ENCODE results near the gene DPYSL5.

DPYSL5 gene

GRCh38 chr2:26971911-26972786, 124.2 kb downstream of the DPYSL5 start:
- H4K20me1 ChIP-seq (ENCODE audit: insufficient read depth, low read length) = no peaks in the 10 kb centered on the region
- H3K9ac ChIP-seq (ENCODE audit: low read length) = no peak overlapping the region
- H3K27ac ChIP-seq (ENCODE audit: low read length) = no peak overlapping the region
- H3K4me1 ChIP-seq (ENCODE audit: low read length) = peaks cover 7% of the 10 kb centered on the region
- H2AFZ ChIP-seq (ENCODE audit: low read depth, low read length) = no peak overlapping the region
- H3K9me3 ChIP-seq (ENCODE audit: insufficient read depth, low read length) = no peaks in the 10 kb centered on the region
- H3K4me2 ChIP-seq (ENCODE audit: low read length) = no peak overlapping the region
- no peak overlapping the region for H3K4me3 ChIP-seq (ENCODE audit: low read length)
- H3K79me2 ChIP-seq (ENCODE audit: low read length) = no peaks in the 10 kb centered on the region
- TF ChIP-seq, protein P1, sequence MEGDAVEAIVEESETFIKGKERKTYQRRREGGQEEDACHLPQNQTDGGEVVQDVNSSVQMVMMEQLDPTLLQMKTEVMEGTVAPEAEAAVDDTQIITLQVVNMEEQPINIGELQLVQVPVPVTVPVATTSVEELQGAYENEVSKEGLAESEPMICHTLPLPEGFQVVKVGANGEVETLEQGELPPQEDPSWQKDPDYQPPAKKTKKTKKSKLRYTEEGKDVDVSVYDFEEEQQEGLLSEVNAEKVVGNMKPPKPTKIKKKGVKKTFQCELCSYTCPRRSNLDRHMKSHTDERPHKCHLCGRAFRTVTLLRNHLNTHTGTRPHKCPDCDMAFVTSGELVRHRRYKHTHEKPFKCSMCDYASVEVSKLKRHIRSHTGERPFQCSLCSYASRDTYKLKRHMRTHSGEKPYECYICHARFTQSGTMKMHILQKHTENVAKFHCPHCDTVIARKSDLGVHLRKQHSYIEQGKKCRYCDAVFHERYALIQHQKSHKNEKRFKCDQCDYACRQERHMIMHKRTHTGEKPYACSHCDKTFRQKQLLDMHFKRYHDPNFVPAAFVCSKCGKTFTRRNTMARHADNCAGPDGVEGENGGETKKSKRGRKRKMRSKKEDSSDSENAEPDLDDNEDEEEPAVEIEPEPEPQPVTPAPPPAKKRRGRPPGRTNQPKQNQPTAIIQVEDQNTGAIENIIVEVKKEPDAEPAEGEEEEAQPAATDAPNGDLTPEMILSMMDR (IDR thresholded peaks at IDR 0.05; ENCODE audit: low read depth, low read length) = no peak
- TF ChIP-seq EZH2phosphoT487 (IDR thresholded peaks at IDR 0.05; ENCODE audit: low read depth) = no peak
- H3K36me3 ChIP-seq (replicated peaks; ENCODE audit: low read depth, low read length) = no peaks in the 10 kb centered on the region
- H3K27me3 ChIP-seq (ENCODE audit: low read depth, low read length) = peaks cover 26% of the 10 kb centered on the region

GRCh38 chr2:26974352-26974751, 126.4 kb downstream of the DPYSL5 start:
- H3K79me2 ChIP-seq (ENCODE audit: low read length) = no peaks in the 10 kb centered on the region
- H3K27ac ChIP-seq (ENCODE audit: low read length) = no peak overlapping the region
- no peak overlapping the region for H3K4me3 ChIP-seq (ENCODE audit: low read length)
- TF ChIP-seq, protein P1 (IDR thresholded peaks at IDR 0.05; ENCODE audit: low read depth, low read length) = no peak
- TF ChIP-seq EZH2phosphoT487 (IDR thresholded peaks at IDR 0.05; ENCODE audit: low read depth) = no peak
- H3K4me2 ChIP-seq (ENCODE audit: low read length) = no peak overlapping the region
- H3K27me3 ChIP-seq (ENCODE audit: low read depth, low read length) = peaks cover 11% of the 10 kb centered on the region
- H4K20me1 ChIP-seq (ENCODE audit: insufficient read depth, low read length) = no peaks in the 10 kb centered on the region
- H3K4me1 ChIP-seq (ENCODE audit: low read length) = peaks cover 7% of the 10 kb centered on the region
- no peak overlapping the region for H3K9ac ChIP-seq (ENCODE audit: low read length)
- no peaks in the 10 kb centered on the region for H3K9me3 ChIP-seq (ENCODE audit: insufficient read depth, low read length)
- no peaks in the 10 kb centered on the region for H3K36me3 ChIP-seq (replicated peaks; ENCODE audit: low read depth, low read length)
- no peak overlapping the region for H2AFZ ChIP-seq (ENCODE audit: low read depth, low read length)

DNA sequence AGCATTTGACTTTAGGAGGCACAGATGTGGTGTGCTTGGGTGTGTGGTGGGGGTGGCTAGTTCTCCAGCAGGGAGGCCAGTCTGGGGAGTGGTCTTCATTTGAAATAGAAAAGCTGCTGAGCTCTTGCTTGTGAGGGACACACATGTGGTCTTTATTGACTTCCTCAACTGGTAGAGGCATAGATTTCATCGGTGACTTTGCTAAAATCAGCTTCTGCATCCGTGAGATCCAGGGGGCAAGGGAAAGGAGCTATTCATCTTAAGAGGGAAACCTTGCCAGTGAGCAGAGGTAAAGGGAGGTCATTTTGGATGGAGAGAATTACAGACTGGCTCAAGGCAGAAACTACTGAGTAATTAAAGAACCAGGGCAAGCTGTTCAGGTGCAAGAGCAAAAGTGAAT, 127.2 kb downstream of the DPYSL5 start:
- Histone ChIP-seq H3K36me3 (replicated peaks; ENCODE audit: low read depth, low read length) (no peaks in the 10 kb centered on the region), H3K27me3 (ENCODE audit: low read depth, low read length) (peaks cover 10% of the 10 kb centered on the region; the same call in 1 of the 2 replicates), H3K9me3 (ENCODE audit: insufficient read depth, low read length) (no peaks in the 10 kb centered on the region), H3K4me1 (ENCODE audit: low read length) (peaks cover 5% of the 10 kb centered on the region), H3K4me3 (ENCODE audit: low read length) (no peak overlapping the region), H3K27ac (ENCODE audit: low read length) (no peak overlapping the region), H4K20me1 (ENCODE audit: insufficient read depth, low read length) (no peaks in the 10 kb centered on the region), H2AFZ (ENCODE audit: low read depth, low read length) (no peak overlapping the region), H3K79me2 (ENCODE audit: low read length) (no peaks in the 10 kb centered on the region), H3K9ac (ENCODE audit: low read length) (no peak overlapping the region), H3K4me2 (ENCODE audit: low read length) (no peak overlapping the region)
- TF ChIP-seq, protein P1 (IDR thresholded peaks at IDR 0.05; ENCODE audit: low read depth, low read length) = no peak
- no peak for TF ChIP-seq EZH2phosphoT487 (IDR thresholded peaks at IDR 0.05; ENCODE audit: low read depth)

- Histone ChIP-seq H3K27me3 (ENCODE audit: low read depth, low read length) (peaks cover 10% of the 10 kb centered on the region; the same call in 1 of the 2 replicates), H3K27ac (ENCODE audit: low read length) (no peak overlapping the region), H2AFZ (ENCODE audit: low read depth, low read length) (no peak overlapping the region), H3K4me3 (ENCODE audit: low read length) (no peak overlapping the region), H3K36me3 (replicated peaks; ENCODE audit: low read depth, low read length) (no peaks in the 10 kb centered on the region), H3K9me3 (ENCODE audit: insufficient read depth, low read length) (no peaks in the 10 kb centered on the region), H4K20me1 (ENCODE audit: insufficient read depth, low read length) (no peaks in the 10 kb centered on the region), H3K4me1 (ENCODE audit: low read length) (peaks cover 4% of the 10 kb centered on the region; the same call in 1 of the 2 replicates), H3K4me2 (ENCODE audit: low read length) (no peak overlapping the region), H3K79me2 (ENCODE audit: low read length) (no peaks in the 10 kb centered on the region), H3K9ac (ENCODE audit: low read length) (no peak overlapping the region)
- no peak for TF ChIP-seq EZH2phosphoT487 (IDR thresholded peaks at IDR 0.05; ENCODE audit: low read depth)
- TF ChIP-seq, protein P1 (IDR thresholded peaks at IDR 0.05; ENCODE audit: low read depth, low read length) = no peak
Observed at GRCh38 chr2:26975656-26976055, 127.7 kb downstream of the DPYSL5 start.
